Forelimb muscle (tissue), 1 donor: ENCODE data around the gene CELF4. TPM values are rescaled to one million over a fixed set of nuclear protein-coding genes. Genes with fewer than 3 reads are reported as not detected.

Experiments
- DNase-seq: peaks from one replicate; pipeline ENCODE4 v3.0.0-alpha.2; 2013; ENCODE audit warnings: low read depth
- polyA plus RNA-seq: library from polyadenylated mRNA; unstranded; fragments of 120-200 nt; gene quantifications from one replicate; pipeline ENCODE4 v1.2.1, GENCODE V29; 2013; ENCODE audit not compliant: insufficient read length

The CELF4 gene
- polyA plus RNA-seq, 1 donor = 1.1 TPM

DNA sequence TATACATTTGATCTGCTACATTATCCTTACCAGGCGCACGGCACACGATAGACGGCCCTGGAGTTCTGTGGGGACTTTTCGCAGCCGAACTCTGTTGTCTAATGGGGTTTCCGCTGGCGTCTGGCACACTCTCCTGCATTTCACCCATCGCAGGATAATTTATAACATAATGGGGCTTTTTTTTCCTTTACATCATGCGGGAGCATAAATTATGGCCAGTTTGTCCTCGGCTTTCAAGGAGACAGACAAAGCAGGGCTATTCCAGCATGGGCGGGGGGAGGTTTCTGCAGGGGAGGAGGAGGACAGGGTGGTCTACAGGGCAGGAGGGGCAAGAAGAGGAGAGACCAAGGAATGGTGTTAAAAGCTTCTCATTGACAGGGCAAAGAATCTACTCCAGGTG, 279.8 kb downstream of the CELF4 start:
- DNase-seq = no peak

DNA sequence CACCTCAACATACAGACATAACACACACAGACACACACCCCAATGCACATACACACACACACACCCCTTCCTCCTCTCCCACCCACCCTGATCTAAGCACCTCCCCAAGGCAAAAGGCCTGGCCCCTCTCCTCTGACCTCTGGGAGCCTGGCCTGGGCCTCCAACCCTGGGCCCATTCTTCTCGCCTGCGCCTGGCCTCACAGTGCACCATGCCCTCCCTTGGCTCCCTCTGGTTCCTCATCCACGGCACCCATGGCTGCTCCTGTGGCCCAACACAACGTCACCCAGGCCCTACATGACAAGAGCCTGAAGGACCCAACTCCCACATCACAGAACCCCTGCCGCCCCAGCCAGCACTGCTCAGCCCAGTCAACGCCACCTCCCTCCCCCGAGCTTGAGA, 281.3 kb downstream of the CELF4 start:
- DNase-seq = no peak

DNA sequence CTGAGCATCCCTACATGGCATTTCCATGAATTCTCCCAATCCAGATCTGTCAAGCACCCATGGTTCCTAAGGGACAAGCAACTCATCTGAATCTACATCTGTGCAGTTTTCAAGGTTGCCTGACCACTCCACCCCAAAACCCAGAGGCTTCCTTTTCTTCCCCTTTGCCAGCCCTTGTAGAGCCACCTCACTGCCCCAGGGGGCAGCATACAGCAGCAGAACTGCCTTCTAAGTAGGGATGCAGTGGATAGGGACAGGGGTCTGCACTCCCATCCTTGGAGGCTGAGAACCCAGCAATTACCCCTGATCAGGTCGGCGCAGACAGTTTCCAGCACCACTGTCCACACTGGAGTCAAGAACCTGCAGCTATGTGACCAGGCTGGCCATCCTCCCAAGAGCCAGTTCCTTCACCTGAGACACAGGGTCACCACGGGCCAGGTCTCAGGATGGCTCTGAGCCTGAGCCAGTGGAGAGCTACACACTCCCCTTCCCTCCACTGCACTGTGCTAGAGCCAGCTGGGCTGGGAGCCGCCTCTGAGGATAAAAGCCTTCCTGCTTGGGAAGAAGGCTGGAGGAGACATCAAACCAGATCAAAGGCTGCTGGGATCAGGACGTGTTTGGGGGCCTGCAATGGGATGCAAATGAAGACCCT, 283.1 kb downstream of the CELF4 start:
- DNase-seq = no peak

DNA sequence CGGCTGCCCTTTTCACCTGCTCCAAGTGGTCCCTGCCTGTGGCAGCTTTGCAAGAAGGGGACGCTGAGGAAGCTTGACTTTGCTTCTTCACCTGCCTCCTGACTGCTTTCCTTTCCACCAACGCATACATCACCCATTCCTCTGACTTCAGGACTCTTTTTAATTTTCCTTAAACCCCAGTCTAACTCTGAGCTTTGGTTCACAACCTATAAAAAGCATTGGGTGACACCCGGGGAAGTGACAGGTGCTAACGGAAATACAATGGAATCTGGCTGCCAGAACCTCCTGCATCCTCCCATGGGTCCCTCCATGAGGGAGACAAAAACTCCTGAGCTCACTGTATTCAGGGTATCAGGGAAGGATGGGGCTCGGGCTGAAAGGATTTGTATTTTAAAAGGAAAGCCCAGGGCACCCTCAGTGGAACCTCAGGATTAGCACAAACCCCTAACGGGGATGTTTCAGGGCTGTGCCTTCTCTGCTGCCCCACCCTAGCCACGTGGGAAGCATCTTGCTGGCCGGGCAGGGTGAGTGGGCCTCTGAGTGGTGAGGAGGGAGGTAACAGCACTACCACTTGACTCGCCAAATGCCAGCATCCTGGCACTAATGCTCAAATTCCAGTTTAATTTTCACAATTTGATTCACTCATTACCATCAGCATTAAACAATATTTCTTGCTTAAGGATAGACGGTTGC, 284.8 kb downstream of the CELF4 start:
- DNase-seq = no peak

DNA sequence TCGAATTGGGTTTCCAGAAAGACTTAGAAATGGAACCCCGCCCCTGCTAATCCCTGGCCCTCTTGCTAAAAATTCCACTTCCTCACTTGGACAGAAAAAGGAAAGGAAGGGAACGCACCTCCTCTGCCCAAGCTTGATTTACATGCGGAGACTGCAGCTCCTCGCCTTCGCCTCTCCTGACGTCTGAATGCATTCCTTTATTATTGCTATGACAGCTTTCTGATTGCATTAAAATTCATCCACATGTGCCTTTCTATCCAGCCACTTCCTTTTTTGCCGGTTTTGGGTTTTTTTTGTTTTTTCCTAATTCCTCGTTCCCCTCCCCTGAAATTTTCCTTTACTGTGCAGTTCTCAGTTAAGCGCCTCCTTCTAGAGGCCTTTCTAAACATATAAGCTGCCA, 287.8 kb downstream of the CELF4 start:
- DNase-seq = no peak

DNA sequence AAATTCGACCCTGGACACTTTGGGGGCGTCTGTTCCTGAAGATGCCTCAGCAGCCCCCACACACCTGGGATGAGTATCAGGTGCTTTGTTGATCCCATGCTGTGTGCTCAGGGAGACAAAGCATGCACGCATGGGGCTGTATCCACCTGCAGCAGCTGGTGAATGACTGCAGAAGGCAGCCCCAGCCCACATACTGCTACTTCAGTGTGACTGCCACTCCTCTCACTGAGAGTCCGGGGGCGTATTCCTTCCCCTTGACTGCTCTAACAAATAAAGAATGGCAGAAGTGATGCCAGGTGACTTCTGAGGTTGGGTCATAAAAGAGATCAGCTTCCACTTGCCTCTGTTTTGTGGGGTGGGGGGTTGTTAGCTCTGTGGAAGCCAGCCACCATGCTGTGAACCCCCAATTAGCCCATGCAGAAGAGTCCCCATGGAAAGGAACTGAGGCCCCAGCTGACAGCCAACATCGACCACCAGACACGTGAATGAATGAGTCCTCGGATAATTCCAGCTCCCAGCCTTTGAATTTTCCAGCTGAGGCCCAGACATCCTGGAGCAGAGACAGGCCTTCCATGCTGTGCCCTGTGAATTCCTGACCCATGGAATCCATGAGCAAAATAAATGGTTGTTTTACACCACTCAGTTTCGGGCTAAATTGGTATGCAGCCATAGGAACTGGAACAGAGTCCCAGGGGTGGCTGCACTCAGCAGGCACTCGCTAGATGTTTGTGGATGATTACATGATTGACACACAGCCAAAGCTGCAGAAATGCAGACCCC, 289.3 kb downstream of the CELF4 start:
- DNase-seq = no peak

DNA sequence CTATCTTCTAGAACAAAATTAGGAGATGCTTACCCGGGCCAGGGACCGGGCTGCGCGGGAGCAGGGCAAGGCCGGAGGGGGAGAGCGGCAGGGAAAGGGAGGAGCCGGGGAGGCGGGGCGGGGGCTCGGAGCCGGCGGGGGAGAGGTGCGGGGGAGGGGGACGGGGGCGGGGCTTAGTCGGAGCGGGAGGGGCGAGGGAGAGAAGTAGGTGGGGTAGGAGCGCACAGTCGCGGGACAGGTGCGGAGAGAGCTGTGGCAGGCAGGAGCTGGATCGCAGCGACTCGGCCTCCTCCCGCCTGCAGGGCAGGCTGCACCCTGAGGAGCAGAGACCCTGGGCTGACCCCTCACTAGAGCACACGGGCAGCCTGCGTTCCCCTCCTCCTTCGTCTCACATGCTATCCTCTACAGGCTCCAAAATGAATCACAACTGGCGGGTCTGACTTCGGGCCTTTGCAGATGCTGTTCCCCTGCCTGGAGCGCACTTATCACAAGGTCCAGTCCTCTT, 290.3 kb downstream of the CELF4 start:
- no peak for DNase-seq

DNA sequence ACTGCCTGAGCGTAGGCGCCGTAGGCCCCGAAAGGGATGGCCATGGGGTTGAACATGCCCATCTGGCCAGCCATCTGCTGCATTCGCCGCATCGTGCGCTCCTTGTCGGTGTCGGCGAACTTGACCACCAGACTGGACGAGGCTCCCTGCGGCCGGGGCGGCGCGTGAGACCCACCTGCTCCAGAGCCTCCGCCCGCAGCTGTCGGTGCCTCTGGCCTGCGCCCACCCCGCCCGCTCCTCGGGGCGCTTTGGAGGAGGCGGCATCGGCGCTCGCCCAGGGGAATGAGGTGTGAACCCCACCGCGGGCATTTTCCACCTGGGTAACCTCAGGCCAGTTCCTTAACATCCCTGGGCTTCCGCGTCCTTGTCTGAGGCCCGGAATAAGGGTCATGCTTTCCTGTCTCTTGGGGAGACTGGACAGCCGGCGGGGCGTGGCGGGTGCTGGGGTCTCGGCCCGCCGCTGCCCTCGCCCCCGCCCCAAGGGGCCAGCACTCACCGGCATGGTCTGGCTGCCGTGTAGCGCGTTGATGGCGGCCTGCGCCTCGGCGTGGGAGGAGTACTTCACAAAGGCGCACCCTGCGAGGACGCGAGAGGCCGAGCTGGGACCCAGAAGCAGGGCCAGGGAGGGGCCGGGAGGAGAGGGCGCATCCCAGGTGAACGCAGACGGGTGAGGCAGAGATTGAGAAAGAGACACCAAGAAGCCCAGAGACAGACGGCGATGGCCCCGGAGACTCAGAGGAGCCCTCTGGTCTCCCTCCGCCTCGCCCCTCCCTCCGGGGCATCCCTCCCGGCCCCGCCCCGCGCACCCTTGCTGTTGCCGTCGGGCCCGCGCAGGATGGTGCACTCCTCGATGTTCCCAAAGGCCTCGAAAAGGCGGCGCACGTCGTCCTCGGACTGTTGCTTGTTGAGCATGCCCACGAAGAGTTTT, 291.0 kb downstream of the CELF4 start:
- DNase-seq = no peak

DNA sequence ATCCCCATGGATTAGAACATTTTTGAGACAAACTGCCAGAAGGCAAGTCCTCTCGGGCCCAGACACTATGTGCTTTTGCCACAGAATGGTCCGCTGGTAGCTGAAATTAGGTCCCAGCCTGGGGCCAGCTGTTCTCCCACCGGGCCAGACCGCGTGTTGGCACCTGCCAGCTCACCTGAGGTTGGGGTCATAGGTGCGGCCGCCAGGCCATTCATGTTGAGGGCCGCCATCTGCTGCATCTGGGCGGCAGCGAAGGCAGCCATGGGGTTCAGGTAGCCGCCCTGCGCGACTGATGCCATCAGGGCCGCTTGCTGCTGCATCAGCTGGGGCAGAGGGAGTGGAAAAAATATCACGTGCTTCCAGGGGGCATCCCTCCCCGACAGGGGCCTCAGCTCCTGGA, 292.8 kb downstream of the CELF4 start:
- no peak for DNase-seq

DNA sequence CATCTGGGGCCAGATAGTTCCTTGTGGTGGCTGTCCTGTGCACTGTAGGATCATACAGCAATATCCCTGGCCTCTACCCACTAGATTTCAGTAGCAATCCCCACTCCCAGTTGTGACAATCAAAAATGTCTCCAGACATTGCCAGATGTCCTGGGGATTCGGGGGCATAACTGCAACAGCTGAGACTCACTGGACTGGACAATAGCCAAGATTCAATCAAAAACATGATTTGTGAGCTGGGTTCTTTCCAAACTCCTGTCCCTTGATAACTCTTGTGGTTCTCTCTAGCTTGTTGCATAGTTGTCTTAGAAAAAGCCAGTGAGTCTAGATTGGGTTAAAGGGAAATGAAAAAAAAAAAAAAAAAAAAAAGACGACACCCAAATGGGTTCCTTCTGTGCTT, 293.4 kb downstream of the CELF4 start:
- no peak for DNase-seq

DNA sequence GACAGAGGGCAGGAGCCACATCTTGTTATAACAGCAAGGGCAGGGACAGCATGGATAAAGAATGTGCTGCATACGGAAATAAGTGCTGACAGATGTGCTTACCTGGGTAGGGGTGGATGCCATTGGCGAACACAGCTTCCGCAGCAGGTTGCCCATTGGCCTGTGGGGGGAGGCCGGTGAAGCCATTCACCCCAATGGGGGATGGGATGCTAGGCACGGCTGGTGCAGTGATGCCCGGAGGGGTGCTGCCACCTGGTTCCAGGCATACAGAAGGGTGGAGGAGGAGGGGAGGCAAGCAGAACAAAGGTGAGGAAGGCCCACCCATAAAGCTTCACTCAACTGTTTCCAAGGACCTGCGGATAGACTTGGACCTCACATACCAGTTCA, 294.9 kb downstream of the CELF4 start:
- DNase-seq = no peak

DNA sequence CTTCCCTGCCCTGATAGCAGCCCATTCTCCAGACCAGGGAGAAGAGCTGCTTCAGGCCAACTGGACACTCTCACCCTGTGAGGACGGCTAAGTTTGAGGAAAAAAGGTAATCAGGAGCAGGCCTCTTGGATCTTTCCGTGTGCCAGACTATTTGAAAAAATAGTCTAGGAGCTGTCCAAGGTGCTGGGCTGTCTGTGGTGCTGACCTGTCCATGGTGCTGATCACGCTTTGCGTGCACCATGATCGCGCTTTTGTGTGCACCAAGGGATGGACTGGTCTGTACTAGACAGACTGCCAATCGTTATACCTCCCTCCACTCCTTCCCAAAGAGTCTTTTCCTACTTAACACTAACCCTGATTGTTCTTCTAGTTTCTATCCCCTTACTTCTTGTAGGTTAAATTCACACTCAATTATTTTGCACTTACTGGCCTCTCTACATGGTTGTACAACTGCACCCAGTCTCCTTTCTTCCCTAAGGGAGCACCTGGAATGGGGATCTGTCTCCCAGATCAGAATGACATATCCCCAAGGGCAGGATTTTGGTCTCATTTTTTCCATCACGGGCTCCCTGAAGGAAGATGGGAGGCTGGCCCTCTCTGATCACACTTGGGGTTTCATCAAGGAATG, 295.4 kb downstream of the CELF4 start:
- DNase-seq = peak; percentile 28

DNA sequence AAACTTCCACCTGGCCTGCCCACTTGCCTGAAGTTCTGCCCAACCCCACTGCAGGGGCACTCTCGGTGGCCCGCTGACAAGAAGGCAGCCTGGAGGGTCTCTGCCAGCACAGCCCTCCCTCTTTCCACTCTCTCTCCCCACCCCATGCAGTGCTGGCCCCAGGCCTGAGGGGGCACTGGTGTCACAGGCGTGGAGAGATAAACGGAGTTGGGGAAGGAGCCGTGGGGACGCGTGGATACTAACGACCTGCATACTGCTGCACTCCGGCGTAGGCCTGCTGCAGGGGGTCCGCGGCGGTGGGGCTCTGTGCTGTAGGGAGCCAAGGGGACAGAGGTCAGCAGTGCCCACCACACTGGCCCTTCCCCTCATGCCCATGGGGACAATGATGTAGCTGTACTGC, 299.3 kb downstream of the CELF4 start:
- DNase-seq = no peak

DNA sequence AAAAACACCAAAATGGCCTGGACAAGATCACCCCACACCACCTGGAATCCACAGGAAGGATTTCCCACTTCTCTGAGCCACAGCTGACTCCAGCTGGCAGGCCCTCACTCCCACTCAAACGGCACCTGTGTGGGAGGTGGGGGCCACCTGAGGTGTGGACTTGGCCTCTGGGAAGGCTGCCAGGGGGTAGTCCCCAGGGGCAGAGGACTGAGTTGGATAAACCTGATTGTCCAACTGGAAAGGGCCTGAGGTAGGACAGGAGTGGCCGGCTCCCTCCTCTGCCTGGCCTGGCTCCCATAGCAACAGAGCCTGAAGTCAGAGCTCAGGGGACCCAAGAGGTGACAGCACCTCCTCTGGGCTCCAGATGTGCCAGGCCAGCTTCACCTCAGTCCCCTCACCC, 300.2 kb downstream of the CELF4 start:
- DNase-seq = no peak

DNA sequence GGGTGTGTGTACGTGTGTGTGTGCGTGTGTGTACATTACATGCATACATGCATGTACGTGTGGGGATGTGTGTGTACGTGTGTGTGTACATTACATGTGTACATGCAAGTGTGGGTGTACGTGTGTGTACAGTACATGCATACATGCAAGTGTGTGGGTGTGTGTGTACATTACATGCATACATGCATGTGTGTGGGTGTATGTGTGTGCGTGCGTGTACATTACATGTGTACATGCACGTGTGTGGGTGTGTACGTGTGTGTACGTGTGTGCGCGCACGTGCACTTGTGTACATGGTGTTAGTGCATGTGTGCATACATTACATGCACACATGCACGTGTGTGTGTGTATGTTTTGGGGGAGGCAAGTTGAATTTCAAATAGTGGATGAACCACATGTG, 300.6 kb downstream of the CELF4 start:
- DNase-seq = no peak

DNA sequence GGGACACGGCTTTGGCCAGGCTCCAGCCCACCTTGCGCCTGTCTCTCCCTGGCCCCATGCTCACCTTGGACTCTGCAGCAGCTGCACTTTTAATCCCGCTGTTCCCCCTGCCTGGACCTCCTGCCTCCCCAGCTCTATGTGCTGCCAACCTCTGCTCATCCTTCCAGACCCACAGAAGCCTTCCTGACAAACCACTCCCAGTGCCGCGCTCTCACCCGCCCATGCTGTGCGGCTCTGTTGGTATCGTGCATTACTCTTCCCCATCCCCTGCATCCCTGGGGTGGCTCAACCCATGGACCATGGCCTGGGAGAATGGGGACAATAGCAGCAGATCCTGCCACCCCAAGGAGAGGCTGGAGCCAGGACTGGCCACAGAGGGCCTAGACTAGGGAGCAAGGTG, 303.6 kb downstream of the CELF4 start:
- no peak for DNase-seq

DNA sequence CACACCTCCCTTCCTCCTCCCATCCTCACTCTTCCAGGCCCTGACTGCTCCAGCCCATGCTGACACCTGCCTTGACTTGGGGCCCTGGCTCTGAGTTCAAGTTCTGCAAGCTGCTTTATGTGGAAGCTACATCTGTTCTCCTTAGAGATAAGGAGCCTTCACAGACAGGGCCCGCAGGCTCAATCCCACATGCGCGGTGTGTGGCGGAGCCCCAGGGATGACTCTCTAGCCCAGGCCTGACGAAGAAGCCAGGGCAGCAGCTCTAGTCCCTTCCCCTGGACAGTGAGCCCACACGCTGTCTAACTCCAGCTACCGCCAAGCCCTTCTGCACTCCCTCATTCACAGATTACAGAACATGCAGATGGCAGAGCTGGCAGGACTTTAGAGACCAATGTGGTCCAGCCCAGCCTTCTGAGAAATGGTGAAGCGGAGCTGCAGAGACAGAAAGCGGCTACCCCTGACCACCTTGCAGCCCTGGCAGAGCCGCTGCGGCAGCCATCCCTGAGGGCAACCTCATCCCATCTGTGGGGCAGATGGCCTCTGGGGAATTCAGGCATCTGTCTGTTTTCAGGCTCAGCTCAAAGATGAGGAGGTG, 304.3 kb downstream of the CELF4 start:
- no peak for DNase-seq

DNA sequence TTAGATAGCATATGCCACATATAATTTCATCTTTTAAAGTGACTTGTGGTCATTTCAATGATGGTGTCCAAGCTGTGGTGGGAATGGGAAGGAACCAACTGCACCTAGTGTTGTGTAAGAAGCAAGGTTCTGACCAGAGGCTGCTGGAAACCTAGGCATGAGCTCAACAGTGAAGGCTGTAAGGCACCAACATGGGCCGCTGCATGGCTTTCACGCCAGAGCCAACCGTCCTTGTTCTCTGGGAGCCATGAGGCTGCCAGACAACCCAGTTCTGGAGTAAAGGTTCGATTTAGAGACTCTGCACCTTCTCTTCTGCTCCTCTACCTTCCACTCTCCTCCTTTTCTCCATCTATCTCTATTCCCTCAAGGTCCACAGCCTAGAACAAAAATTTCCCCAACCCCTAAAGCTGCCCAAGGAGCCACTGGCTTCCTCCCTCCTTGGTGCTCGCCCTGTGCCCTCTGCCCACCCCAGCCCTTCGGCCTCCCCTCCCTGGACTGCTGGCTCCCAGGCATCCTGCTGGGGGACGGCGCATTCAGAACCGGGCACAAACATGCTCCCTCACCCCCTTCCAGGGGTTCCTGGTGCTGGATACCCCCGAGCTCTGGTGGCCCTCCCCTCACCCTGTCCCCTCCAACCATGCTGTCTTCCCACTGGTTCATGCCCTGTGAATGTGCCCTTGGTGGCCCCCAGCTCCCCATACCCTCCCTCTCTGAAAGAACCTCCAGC, 305.1 kb downstream of the CELF4 start:
- no peak for DNase-seq

DNA sequence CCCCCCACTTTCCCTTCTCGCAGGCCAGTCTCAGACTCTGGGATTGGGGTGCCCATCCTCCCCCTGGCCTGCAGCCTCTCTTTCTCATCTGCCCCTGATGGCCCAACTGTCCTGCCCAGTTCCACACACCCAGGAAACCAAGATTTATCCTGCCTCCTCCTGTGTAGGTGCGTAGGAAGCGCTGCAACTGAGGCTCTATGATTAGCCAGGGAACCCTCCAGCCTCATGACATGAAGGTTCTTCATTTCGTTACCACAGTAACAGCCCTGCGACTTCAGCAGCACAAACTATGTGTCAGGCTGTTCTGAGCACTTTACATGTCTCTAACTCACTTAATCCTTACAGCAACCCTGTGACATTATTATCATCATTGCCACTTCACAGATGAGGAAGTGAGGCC, 305.9 kb downstream of the CELF4 start:
- no peak for DNase-seq

DNA sequence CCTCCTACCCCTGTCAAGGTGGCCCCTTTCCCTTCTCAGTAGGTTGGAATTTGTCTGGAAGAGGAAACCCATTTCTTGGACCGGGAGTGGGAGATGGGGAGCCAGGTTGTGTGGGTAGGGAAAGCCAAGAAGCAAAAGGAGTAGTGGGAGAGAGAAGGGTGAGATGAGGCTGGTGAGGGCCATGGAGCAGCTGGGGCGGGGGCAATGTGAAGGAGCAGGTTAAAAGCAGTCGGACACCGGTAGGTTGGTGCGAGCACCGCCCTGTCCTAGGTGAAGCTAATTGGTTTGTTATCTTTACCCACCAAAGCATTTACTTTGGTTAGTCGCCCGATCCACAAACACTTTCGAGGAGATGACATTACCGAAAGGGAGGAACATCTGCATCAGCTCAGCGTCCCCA, 306.8 kb downstream of the CELF4 start:
- DNase-seq = no peak
